DMS153 treated with DMSO at 0.1 percent for 48 hours (cell line): ENCODE data around the gene GRAMD4.

Source experiments
- DNase-seq: peaks from one replicate; lab custom pipeline; 2025; ENCODE audit not compliant: unreplicated experiment; lab: John Stamatoyannopoulos, UW

GRAMD4 gene

DNA sequence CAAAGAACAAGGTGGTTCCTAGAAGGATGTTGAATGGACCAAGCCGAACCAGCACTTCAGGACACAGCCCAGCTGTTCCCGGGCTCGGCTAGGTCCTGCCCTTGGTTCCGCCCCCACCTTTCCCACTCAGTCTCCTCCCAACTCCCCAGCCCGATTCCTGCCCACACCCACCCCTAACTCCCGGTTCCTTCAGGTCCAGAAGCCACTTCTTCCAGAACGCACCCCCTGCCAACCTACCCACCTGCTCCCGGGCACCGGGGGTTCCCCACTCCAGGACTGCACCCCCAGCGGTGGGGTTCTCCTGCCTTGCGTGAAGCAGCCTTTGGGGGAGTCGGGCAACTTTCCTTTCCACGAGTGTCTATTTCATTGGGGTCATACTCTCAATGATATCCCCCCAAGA lies 87.1 kb downstream of the GRAMD4 start:
- DNase-seq, result no peak

DNA sequence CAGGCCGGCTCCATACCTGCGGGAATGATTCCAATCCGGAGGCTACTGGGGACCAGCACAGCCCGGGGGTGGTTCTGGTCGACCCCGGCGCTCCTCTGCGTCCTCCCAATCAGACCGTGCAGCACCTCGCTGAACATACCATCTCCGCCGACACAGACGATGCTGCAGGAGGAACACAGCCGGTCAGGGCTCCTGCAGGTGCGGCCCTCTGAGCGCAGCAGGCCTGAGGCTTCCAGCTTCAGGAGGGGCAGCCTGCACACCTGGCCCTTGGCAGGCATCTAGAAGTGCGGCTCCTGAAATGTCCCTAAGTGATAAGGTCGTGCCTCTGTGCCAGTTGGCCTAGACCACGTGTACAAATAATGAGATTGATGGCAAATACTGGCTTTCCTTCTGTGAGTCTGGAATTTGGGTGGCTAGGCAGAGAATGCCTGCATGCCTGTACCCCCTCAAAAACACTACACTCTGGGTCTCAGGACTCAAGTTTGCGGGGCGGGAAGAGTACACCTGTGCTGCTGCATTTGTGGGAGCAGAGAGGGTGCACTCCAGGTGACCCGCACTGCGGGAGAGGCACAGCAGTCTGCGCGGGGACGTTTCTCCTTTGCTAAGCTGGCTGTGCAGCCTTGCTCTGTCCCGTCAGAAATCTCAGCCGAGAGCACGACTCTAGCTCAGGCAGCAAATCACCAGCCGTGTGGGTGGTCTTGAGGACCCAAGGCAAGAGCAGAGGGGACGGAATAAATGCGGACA lies 87.8 kb downstream of the GRAMD4 start:
- no peak for DNase-seq

DNA sequence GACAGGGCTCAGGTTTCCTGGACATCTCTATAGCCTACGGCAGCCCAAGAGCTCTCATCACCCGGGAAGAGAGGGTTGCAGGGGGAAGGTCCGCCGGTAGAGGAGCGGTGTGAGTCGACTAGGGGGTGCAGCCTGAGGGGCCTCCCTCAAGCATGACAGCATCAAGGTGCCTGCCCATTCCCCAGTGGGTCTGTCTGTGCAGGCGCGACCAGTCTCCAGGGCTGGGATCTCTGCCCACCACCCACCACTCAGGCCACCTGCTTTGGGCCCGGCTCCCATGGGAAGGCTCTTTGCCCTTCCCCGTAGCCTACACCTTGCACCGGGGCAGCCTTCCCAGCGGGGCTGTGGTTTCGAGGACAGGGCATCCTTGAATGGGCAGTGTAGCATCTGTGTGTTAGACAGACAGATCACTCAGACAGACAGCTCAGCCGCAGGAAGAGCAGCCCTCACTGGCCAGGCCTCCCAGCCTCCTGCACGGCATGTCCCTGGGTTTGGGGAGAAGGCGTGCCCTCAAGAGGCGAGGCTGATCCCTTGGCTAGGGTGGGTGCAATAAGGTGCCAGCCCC lies 88.7 kb downstream of the GRAMD4 start:
- DNase-seq, result no peak

DNA sequence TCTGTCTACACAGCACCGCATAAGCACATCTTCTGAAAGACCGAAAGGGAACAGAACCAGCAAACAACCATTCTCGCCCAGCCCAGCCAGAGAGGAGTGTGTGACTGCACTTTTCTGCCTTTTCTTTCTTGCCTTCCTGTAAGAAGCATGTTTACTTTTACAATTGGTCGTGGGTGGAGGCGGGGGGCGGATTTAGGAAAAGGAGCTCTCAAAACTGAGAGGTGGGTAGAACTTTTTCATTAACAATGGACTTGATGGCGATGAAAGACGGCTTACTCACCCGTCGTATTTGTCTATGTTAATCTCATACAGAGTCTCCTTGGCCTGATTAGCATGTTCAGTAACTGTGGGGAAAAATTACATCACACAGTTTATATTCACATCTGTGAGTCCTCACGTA lies 90.6 kb downstream of the GRAMD4 start:
- no peak for DNase-seq

DNA sequence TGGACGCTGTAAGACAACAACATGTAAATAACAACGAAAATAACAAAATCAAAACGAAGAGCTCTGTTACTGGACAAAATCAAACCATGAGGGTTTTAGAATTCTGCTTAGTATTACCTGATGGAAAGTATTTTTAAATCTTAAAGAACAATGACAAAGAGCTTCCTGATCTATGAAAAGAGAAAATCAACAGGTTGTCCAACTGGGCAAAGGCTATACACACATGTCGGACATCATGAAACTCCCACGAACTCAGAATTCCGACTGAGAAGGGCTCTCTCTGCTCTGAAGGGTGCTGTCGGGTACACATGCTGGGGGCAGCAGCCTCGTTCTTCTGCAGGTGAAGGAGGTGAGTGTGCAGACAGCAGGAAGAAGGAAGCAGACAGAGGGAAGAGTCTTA lies 92.1 kb downstream of the GRAMD4 start:
- no peak for DNase-seq

DNA sequence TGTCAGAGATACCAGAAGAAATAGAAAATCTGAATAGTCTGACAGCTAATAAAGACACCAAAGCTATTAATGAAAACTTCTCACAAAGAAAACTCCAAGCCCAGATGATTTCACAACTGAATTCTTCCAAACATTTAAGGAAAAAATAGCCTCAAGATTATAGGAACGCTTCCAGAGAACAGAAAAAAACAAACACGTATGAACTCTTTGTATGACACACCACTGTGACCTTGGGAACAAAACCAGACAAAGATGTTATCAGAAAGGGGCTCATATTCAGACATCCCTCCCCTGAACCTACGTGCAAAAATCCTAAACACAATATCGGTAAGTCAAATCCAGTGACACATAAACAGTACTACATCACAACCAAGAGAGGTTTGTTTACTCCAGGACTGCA lies 94.4 kb downstream of the GRAMD4 start:
- no peak for DNase-seq

DNA sequence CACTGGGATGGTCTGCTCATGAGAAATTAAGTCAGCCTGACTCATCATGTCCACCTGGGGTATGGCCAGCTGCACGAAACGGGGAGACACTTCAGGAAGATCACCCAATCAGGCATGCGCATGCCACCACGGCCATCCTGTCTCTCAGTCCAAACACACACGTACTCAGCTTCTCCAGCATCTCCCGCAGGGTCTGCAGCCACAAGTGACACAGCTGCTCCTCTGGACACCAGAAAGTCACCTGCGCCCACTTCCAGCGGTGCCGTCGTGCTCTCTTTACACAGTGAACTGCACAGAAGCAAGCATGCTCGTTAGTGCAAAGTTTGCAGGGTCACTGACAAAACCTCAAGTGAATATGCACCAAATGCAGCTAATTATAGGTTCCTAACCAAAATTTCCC lies 99.7 kb downstream of the GRAMD4 start:
- DNase-seq, result no peak

DNA sequence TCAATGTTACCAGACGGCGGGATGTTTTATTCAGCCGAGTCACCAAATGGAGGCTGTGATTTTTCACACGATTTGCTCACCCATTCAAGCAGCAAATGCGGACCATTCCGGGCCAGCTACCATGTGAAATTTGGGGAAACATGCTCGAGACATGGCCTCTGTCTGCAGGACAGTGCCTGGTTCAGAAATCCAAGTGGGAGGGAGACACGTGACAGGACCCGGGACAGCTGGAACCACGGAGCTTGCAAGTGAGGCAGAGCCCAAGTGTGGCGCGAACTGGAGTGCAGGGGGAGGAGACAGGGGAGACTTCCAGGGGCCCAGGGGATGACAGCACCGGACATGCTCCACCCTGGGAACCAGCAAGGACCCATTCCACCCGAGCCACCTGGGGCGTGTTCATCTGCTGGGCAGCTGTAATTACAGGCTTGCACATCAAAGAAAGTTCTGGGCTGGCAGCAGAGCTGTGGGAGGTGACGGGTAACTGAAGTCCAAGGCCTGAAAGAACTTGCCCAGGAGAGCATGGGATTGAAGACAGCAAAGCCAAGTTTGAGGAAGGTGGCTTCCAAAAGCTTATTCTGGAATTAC lies 101.4 kb downstream of the GRAMD4 start:
- no peak for DNase-seq

DNA sequence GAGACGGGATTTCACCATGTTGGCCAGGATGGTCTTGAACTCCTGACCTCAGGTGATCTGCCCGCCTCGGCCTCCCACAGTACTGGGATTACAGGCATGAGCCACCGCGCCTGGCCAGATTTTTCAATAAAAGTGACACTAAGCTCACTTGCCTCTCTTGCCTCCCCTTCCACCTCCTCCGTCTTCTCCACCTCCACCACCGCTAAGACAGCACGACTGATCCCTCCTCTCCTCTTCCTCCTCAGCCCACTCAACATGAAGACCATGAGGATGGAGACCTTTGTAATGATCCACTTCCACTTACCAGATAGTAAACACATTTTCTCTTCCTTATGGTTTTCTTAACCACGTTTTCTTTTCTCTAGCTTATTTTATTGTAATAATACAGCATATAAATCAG lies 103.7 kb downstream of the GRAMD4 start:
- DNase-seq, result no peak

DNA sequence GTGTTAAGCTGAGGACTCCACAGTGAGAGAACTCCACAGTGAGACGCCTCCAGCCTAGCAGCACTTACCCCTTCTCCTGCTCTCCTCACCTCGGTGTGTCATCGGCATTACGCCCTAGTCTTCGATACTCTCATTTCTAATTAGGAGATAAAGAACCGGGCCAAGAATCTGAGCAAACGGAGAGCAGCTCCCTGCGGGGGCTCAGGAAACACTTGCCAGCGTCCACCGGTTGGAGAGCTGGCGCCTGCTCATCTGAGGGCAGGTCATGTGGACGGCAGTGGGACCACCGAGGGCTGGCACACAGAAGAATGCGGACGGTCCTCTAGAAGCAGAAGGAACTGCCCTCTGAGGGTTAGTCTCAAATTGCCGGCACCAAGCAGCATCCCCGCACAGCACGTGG lies 104.9 kb downstream of the GRAMD4 start:
- DNase-seq, result no peak

DNA sequence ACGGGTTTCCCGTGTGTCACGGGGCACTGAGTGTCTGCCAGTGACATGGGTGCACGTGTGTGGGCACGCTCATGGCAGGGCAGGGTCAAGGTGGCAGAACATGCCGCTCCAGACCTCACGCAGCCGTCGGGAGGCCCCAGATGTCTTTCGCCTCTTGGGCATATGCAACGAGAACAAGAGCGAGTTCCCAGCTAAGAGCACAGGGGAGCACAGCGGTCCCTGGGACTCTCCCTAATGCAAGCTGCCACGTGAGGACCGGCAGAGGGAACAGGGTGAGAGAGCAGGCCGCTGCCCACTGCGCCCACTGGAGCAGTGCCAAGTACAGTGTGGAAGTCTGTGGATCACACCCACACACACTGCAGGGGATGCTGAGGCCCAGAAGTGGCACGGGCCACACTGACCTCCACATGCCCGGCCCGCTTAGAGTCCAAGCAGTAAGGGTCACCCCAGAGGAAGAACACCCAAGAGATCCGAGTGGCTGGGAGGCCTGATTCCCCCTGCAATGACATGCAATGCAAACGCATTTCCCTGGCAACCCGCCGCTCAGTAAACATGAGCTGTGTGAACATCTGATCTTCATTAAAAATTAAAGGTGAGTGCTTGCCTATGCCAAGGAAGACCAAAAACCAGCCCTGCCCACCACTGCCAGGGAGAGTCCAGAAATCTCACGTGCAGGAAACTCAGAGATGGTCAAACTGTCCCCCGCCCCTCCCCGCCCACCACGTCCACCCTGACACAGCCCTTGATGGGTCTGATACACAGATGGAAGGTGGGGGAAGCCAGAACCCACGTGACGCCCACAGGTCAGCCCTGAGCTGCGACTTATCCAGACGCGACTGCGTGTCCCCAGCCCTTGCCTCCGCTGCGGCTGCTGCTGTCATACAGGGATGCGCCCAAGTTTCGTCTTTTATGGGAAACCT lies 106.1 kb downstream of the GRAMD4 start:
- DNase-seq, result peak; percentile 37

DNA sequence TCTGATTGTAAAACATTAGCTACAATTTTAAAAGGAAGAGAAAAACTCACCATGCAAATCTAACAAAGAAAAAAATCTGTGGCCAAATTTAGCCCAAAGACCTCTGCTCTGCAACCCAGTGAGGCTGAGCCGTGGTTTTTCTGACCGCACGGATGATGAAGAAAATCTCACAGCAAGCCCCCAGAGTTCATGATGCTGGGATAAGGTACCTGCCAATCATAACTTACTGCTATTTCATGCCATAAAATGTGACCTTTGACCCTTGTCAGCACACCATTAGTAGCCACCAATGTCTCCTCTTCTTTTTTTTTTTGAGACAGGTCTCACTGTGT lies 106.8 kb downstream of the GRAMD4 start:
- no peak for DNase-seq

DNA sequence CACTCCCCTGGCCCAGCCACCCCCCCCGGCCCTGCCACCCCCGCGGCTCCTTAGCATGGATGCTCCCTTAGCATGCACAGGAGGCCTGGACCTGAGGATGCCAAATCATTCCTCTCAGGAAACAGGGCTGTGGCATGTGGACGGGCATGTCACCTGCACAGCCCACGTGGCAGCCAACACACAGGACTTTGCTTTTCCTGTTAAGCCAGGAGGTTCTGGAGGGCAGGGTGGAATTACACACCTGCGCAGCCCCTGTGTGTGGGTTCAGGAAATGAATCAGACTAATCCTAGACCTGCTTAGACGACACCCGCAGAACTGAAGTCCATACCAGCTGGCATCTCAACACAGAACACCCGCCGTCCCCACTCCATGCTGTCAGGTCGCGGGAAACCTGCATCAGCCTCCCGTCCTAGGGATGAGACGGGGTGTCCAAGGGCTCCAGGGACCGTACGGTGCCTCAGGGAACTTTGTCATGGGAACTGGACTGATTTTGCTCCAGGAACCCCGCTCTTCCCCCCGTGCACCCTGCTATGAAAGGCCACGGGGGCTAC lies 107.7 kb downstream of the GRAMD4 start:
- no peak for DNase-seq

DNA sequence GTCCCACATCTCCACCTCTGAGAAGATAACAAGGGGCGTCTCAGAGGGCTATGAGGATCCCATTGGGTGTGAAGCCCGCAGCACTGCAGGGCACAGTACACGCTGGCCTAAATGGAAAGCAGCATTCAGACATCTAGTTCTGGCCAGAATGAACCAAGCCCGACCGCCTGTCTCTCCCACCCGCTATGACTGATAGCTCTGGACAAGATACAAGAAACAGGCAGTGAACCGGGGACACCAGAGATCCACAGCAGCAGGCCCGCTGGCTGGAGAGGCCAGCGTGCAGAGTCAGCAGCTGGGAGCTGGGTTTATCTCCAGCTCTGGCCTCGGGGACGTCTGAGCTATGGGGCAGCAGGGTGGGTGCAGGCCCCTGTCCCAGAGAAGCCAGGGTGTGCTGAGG lies 108.3 kb downstream of the GRAMD4 start:
- no peak for DNase-seq
